Measurements from ENCODE around the gene SPAG5. TPM values are rescaled to one million over a fixed set of nuclear protein-coding genes. Genes with fewer than 3 reads are reported as not detected.

SPAG5 gene
- polyA plus RNA-seq, 1 donor = 35.1 TPM

- Histone ChIP-seq H3K9me3 (ENCODE audit: control insufficient read depth, low read depth, low read length) (no peaks in the 10 kb centered on the region), H3K27me3 (ENCODE audit: control insufficient read depth, insufficient read depth, low read length) (no peaks in the 10 kb centered on the region), H3K4me1 (ENCODE audit: control insufficient read depth, insufficient read depth, low read length) (peaks cover 57% of the 10 kb centered on the region), H3K4me3 (ENCODE audit: low read length) (peak overlapping the region; percentile 27), H3K36me3 (ENCODE audit: control insufficient read depth, insufficient read depth, low read length) (peaks cover 42% of the 10 kb centered on the region), H3K27ac (ENCODE audit: low read length) (peak overlapping the region; percentile 76)
- peak in 1 of 2 donors; percentile 50 for DNase-seq
- 80% methylated on average over 1 of the region's 5 CpGs for WGBS (ENCODE audit: insufficient coverage, low lambda C conversion rate)
Measured at GRCh38 chr17:28553000-28553505, 45.8 kb downstream of the SPAG5 start.

DNA sequence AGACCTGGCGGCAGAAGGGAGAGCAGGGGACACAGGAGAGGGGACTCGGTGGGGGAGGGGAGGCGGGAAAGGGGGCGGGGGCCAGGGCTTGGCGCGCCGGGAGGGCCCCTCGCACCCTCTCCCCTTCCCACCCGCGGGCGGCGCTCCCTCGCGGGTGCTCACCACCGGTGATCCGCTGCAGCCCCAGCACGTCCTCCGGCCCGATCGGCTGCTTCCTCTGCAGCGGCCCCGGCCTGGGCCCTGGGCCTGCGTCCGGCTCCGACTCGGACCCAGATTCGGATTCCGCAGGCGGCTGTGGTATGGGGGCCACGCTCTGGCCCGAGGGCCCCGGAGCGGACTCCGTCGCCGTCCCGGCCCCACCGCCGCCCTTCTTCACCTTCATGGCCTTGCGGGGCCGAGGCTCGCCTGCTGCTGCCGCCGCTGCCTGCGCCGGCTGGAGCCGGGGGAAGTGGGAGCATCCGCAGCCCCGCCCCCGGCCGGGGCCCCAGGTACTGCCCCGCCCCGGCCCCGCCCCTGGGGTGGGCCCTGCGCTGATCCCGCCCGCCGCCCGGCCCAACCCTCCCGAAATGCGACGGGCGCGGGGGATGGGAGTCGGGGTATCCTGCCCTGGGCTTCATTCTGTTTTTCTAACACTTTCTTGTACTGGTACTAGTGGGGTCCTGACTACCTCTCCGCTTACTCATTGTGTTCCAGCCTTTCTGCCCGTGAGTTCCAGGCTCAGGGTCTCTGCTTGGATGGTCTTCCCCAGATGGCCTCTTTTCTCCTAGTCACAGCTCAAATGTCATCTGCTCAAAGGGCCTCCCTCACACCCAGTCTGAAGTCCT lies 46.4 kb downstream of the SPAG5 start, which contains the start of gene UNC119:
UNC119 (minus strand) TSS at position 449 of the 824 bp plus-strand sequence; CDS start at position 382, 67 bp downstream.
- H3K4me1 ChIP-seq (ENCODE audit: control insufficient read depth, insufficient read depth, low read length) = peaks cover 61% of the 10 kb centered on the region
- WGBS (ENCODE audit: insufficient coverage, low lambda C conversion rate) = no CpG with 5 or more reads among the region's 67 CpGs
- peak within 1 kb of the TSS; percentile 76 for H3K27ac ChIP-seq (ENCODE audit: low read length)
- peak; percentile 64 to 84 for DNase-seq
- peaks cover 37% of the 10 kb centered on the region for H3K36me3 ChIP-seq (ENCODE audit: control insufficient read depth, insufficient read depth, low read length)
- no peaks in the 10 kb centered on the region for H3K27me3 ChIP-seq (ENCODE audit: control insufficient read depth, insufficient read depth, low read length)
- H3K4me3 ChIP-seq (ENCODE audit: low read length) = peak within 1 kb of the TSS; percentile 67
- no peaks in the 10 kb centered on the region for H3K9me3 ChIP-seq (ENCODE audit: control insufficient read depth, low read depth, low read length)

DNA sequence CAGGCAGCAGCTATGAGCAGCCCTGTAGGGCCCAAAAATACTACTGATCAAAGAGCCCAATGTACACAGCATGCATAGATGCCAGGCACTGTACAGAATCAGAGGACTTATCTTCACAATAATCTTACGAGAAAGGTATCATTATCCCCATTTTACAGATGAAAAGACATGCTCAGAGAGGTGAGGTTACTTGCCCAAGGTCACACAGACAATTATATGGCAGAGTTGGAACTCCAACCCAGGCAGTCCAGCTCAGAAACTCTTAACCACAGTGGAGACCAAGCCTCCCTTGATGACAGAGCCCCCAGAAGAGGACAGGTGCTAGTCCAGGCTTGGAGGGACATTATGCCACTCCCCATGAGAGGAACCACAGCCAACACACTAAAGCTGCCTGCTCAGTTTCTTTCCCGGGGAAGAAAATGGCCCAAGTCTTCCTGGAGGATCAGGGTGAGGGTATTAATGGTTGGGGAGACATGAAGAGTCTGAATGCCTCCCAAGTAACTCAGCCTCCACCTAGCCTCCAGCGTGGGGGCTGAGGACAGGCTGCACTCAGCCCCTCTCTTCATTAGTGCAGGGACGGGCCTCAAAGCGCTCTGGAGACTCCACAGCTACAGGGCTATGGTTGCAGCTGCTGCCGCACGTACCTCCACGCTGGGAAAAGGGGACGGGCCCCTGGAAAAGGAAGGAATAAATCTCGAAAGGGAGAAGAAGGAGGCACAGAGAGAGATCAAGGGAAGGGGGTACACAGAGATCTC lies 47.2 kb downstream of the SPAG5 start:
- H3K4me1 ChIP-seq (ENCODE audit: control insufficient read depth, insufficient read depth, low read length) = peaks cover 69% of the 10 kb centered on the region
- H3K36me3 ChIP-seq (ENCODE audit: control insufficient read depth, insufficient read depth, low read length) = peaks cover 37% of the 10 kb centered on the region
- H3K27ac ChIP-seq (ENCODE audit: low read length) = peak overlapping the region; percentile 30
- WGBS (ENCODE audit: insufficient coverage, low lambda C conversion rate) = no CpG with 5 or more reads among the region's 10 CpGs
- no peaks in the 10 kb centered on the region for H3K27me3 ChIP-seq (ENCODE audit: control insufficient read depth, insufficient read depth, low read length)
- peak overlapping the region; percentile 67 for H3K4me3 ChIP-seq (ENCODE audit: low read length)
- peak in 1 of 2 donors; percentile 56 for DNase-seq
- H3K9me3 ChIP-seq (ENCODE audit: control insufficient read depth, low read depth, low read length) = no peaks in the 10 kb centered on the region

DNA sequence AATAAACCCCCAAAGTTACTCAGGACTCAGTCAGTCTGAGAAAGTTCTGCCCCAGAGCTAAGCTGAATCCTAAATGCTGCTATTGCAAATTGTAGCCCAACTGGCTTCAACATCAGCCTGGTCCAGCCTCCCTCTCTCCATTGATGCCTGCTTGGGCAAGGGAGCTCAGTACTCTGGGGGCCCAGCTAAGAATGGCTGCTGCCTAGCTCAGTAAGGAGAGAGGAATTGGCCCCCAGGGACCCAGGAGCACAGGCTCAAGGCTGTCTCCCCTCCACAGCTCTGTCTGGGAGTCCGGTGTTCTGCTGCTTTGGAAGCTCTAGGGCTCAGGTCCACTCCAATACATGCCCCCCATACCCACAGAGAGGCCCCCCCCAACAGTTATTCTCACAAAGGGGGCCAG lies 48.0 kb downstream of the SPAG5 start:
- peaks cover 71% of the 10 kb centered on the region for H3K4me1 ChIP-seq (ENCODE audit: control insufficient read depth, insufficient read depth, low read length)
- H3K36me3 ChIP-seq (ENCODE audit: control insufficient read depth, insufficient read depth, low read length) = peaks cover 36% of the 10 kb centered on the region
- H3K4me3 ChIP-seq (ENCODE audit: low read length) = no peak overlapping the region
- H3K9me3 ChIP-seq (ENCODE audit: control insufficient read depth, low read depth, low read length) = no peaks in the 10 kb centered on the region
- DNase-seq = no peak
- no CpG with 5 or more reads among the region's 1 CpG for WGBS (ENCODE audit: insufficient coverage, low lambda C conversion rate)
- no peaks in the 10 kb centered on the region for H3K27me3 ChIP-seq (ENCODE audit: control insufficient read depth, insufficient read depth, low read length)
- H3K27ac ChIP-seq (ENCODE audit: low read length) = no peak overlapping the region

DNA sequence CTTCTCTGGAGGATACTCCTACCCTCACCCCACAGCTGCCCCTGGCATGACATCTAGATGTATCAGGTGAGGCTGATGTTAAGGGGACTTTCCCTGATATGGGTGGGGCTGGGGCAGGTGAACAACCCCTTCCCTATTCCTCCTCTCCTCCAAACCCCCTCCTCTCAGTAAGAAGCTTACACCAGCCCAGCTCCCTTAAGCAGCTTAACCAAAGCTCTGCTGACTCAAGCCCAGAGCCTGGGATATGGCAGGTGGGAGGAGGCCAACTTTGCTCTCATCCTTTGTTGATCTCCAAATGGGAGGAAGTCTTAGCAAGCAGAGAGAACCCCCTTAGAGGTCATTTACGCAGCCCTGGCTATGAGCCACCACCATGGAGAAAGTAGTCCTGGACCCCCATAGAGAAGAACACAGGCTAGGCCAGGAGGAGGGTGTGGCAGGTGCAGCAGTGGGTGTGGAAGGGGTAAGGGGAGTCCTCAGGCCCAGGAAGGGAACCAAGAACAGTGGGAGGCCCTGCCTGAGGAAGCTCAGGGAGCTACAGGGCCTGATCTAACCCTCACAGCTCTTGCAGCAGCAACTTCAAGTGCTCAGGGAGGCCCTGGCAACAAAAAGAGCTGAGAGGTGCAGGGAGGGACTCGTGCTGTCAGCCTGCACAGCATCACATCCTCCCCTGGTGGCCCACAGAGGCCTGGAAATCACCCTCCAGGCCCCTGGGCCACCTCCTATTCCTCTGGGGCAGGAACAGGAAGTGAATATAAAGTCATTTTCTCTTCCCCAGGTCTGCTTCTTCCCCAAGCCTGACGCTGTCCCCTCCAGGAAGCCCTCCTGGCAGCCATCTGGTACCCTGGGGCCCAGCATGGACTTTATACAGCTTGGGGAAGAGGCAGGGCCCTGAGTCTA lies 49.3 kb downstream of the SPAG5 start:
- peaks cover 69% of the 10 kb centered on the region for H3K4me1 ChIP-seq (ENCODE audit: control insufficient read depth, insufficient read depth, low read length)
- WGBS (ENCODE audit: insufficient coverage, low lambda C conversion rate) = no CpG with 5 or more reads among the region's 3 CpGs
- no peaks in the 10 kb centered on the region for H3K27me3 ChIP-seq (ENCODE audit: control insufficient read depth, insufficient read depth, low read length)
- no peak overlapping the region for H3K27ac ChIP-seq (ENCODE audit: low read length)
- DNase-seq = peak in 1 of 2 donors; percentile 27
- no peaks in the 10 kb centered on the region for H3K9me3 ChIP-seq (ENCODE audit: control insufficient read depth, low read depth, low read length)
- H3K4me3 ChIP-seq (ENCODE audit: low read length) = no peak overlapping the region
- peaks cover 26% of the 10 kb centered on the region for H3K36me3 ChIP-seq (ENCODE audit: control insufficient read depth, insufficient read depth, low read length)

DNA sequence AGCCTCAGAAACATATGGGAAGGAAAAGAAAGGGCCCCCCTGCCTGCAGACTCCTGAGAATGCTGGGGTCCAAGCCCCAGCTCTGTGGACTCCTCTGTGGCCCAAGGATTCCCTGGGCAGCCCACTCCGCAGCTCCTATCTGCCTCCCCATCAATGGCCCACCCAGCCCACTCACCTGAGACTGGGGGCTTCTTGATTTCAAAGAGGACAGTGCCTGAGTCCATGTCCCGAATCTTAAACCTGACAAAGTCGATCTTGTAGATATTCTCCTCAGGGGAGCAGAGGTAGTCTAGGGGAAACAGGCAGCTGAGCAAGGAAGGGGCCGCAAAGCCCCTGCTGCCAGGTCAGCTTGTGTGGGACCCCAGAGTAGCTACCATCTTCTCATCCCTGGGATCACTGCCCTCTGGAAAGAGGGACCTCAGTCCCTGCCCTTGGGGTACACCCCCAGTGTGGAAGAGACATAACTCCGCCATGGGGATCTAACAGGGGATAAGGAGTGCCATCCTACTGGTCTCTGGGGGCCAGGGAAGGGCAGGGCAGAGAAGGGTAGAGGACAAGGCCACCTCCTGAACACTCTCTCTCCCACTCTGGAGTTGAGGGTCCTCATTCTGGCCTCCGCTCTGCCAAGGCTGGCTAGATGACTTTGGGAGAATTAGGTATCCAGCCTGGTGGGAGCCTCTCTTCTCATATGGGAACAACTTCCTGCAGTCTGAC lies 50.3 kb downstream of the SPAG5 start:
- Histone ChIP-seq H3K27me3 (ENCODE audit: control insufficient read depth, insufficient read depth, low read length) (no peaks in the 10 kb centered on the region), H3K4me1 (ENCODE audit: control insufficient read depth, insufficient read depth, low read length) (peaks cover 60% of the 10 kb centered on the region)

DNA sequence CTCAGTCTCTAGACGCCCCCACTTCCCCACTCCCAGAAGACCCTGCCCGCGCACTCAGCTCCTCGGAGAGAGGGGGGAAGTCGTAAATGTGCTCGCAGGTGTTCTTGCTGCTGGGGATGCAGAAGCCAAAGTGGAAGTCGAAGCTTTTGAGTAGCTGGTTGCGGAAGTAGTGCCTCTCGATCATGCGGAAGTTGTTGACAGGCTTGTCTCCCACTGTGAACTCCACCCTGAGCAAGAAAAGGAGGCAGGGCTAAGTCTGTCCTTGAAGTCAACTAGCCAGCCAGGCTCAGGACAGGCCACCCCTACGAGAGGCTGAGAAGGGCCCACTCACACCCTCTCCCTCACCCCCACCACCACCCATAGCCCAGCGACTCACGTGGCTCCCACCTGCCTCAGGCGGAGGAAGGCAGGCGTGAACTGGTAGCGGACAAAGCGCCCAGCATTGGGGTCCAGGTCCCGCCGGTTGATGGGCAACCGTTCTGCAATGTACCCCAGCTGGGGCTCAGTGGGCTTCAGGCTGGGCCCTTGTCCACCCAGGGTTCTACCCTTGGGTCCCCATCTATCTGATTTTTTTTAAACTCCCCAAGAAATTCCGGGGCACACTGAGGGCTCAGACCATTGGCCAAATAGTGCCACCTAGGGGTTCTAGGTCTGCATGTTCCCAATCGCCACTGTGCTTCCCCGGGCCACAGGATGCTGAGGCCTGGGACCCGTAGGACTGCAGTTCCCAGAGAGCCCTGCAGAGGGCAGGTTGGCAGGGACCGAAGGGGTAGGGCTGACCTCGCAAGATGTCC lies 51.0 kb downstream of the SPAG5 start:
- DNase-seq = peak; percentile 40 to 43
- H3K9me3 ChIP-seq (ENCODE audit: control insufficient read depth, low read depth, low read length) = no peaks in the 10 kb centered on the region
- H3K4me1 ChIP-seq (ENCODE audit: control insufficient read depth, insufficient read depth, low read length) = peaks cover 52% of the 10 kb centered on the region
- no peaks in the 10 kb centered on the region for H3K27me3 ChIP-seq (ENCODE audit: control insufficient read depth, insufficient read depth, low read length)
- H3K36me3 ChIP-seq (ENCODE audit: control insufficient read depth, insufficient read depth, low read length) = peaks cover 18% of the 10 kb centered on the region
- WGBS (ENCODE audit: insufficient coverage, low lambda C conversion rate) = no CpG with 5 or more reads among the region's 26 CpGs
- no peak overlapping the region for H3K4me3 ChIP-seq (ENCODE audit: low read length)
- peak overlapping the region; percentile 41 for H3K27ac ChIP-seq (ENCODE audit: low read length)

More for the DNA sequence above, 50.3 kb downstream of the SPAG5 start:
- Histone ChIP-seq H3K9me3 (ENCODE audit: control insufficient read depth, low read depth, low read length) (no peaks in the 10 kb centered on the region), H3K27ac (ENCODE audit: low read length) (no peak overlapping the region), H3K4me3 (ENCODE audit: low read length) (no peak overlapping the region), H3K36me3 (ENCODE audit: control insufficient read depth, insufficient read depth, low read length) (peaks cover 18% of the 10 kb centered on the region)
- WGBS (ENCODE audit: insufficient coverage, low lambda C conversion rate) = no CpG with 5 or more reads among the region's 6 CpGs
- no peak for DNase-seq

DNA sequence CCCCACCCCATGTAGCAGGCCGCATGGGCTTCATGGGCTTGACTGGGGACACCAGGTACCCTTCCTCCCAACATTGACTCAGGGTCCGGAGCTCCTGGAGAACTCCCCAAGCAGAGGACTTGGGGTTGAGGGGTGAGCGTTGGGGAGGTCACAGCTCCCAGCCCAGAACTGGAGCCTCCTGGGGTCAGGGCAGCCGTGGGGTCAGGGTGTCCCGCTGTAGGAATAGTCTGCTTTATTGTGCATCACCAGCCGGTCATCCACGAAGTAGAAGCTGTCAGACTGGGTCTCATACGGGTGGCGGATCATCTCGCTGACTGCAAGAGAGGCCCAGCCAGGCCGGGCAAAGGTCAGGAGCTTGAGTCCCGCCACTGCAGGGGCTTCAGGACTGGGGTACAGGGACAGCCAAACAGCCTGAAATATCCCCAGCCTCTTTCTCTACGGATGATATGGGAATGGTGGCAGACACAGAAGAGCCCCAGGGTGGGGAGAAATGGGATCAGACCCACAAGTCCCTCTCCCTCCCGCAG lies 51.7 kb downstream of the SPAG5 start:
- H3K4me3 ChIP-seq (ENCODE audit: low read length) = no peak overlapping the region
- WGBS (ENCODE audit: insufficient coverage, low lambda C conversion rate) = no CpG with 5 or more reads among the region's 14 CpGs
- peak overlapping the region; percentile 41 for H3K27ac ChIP-seq (ENCODE audit: low read length)
- peaks cover 18% of the 10 kb centered on the region for H3K36me3 ChIP-seq (ENCODE audit: control insufficient read depth, insufficient read depth, low read length)
- peaks cover 50% of the 10 kb centered on the region for H3K4me1 ChIP-seq (ENCODE audit: control insufficient read depth, insufficient read depth, low read length)
- no peaks in the 10 kb centered on the region for H3K9me3 ChIP-seq (ENCODE audit: control insufficient read depth, low read depth, low read length)
- DNase-seq = no peak
- no peaks in the 10 kb centered on the region for H3K27me3 ChIP-seq (ENCODE audit: control insufficient read depth, insufficient read depth, low read length)

Data from large intestine (tissue), 3 donors.